Breast epithelium (tissue), 4 donors: ENCODE data around the gene PSD2. TPM values are rescaled to one million over a fixed set of nuclear protein-coding genes. Genes with fewer than 3 reads are reported as not detected.

Source experiments
- DNase-seq, 2 donors: peaks; one replicate each; pipeline ENCODE4 v3.0.0-alpha.2; 2019; ENCODE audit warnings: low spot score in 2 of 2
- H3K27ac ChIP-seq, 2 donors: fragments of 200-600 bp; sonication (generic) in 1 of 2; one replicate each; pipeline ENCODE4 v1.5.1; 2016 to 2019; ENCODE audit warnings: mild to moderate bottlenecking in 1 of 2
- H3K27me3 ChIP-seq, 2 donors: fragments of 200-600 bp; sonication (generic) in 1 of 2; one replicate each; pipeline versions ENCODE4 v1.5.1 to v1.6.0; 2017 to 2019; ENCODE audit warnings: control low read depth in 1 of 2, mild to moderate bottlenecking in 1 of 2
- H3K36me3 ChIP-seq: fragments of 200-600 bp; one replicate; pipeline ENCODE4 v1.5.1; 2019
- H3K4me1 ChIP-seq, 2 donors: fragments of 200-600 bp; sonication (generic); one replicate each; pipeline ENCODE4 v1.5.1; 2016 to 2019; ENCODE audit warnings: control low read depth in 1 of 2
- H3K4me3 ChIP-seq, 3 donors: fragments of 200-600 bp; sonication (generic); 1 replicate in 2 of 3; 2 replicates in 1 of 3; pipeline ENCODE4 v1.5.1; 2016 to 2019; ENCODE audit warnings: mild to moderate bottlenecking in 3 of 3, moderate library complexity in 2 of 3
- H3K9me3 ChIP-seq, 2 donors: fragments of 200-600 bp; sonication (generic) in 1 of 2; one replicate each; pipeline ENCODE4 v1.5.1; 2016 to 2019; ENCODE audit warnings: control low read depth in 1 of 2
- CTCF ChIP-seq, 3 donors: fragments of 450-650 bp; IDR thresholded peaks; one replicate each; pipeline ENCODE4 v1.5.1; 2016 to 2017; ENCODE audit warnings: antibody characterized with exemption in 3 of 3, mild to moderate bottlenecking in 3 of 3, moderate library complexity in 3 of 3
- POLR2A ChIP-seq: fragments of 450-650 bp; IDR thresholded peaks from one replicate; pipeline ENCODE4 v1.6.1; 2016; ENCODE audit warnings: antibody characterized with exemption, mild to moderate bottlenecking, moderate library complexity
- POLR2AphosphoS5 ChIP-seq, 3 donors: sonication (generic); formaldehyde crosslinking; IDR thresholded peaks; one replicate each; pipeline ENCODE4 v1.6.1; 2017; ENCODE audit warnings: antibody characterized with exemption in 3 of 3
- intact Hi-C: fragments of 100-400 bp; cut with DNase I; formaldehyde crosslinking; loops from one replicate; pipeline ENCODE4 v1.15.1; 2023; ENCODE audit warnings: low total_unique reads
- total RNA-seq, 3 donors: library from RNA; depleted of rRNA; stranded (reverse); fragments of >200 nt; gene quantifications; one replicate each; pipeline ENCODE4 v1.1.0, GENCODE V29; 2016

Gene PSD2
- total RNA-seq, 3 donors from 2014 or later = 0.66 to 1.8 TPM; not detected in 1

DNA sequence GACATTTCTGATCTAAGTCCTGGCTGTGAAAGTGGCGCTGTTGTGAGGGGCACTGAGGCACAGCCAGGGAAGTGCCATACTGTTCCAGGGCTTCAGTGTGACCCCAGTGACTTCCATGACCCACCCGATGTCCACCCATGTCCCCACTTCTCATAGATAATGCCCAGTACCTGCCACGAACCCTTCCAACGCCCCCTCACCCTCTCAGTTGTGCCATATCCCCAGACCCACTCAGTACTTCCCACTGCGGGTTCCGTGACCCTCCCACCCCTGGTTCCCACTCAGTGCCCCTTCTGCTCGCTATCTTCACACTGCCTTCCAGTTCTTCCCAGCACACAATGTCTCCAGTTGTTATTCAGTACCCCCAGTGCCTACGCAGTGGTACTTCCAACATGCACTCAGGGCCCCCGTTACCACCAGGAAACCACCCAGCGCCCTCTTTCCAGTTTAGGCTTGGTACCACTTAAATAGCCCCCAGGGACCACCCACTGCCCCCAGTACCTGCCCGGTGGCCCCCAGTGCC lies 30.7 kb upstream of the PSD2 start:
- Histone ChIP-seq H3K27ac (no peak overlapping the region), H3K27me3 (peaks cover 0 to 19% of the 10 kb centered on the region in 2 donors), H3K9me3 (no peaks in the 10 kb centered on the region), H3K4me1 (no peaks in the 10 kb centered on the region), H3K4me3 (no peak overlapping the region), H3K36me3 (no peaks in the 10 kb centered on the region)
- no peak for DNase-seq
- TF ChIP-seq POLR2A = no peak
- TF ChIP-seq POLR2AphosphoS5 (IDR thresholded peaks at IDR 0.05) = no peak
- no peak for TF ChIP-seq CTCF (IDR thresholded peaks at IDR 0.05)
- intact Hi-C loops = loop anchor here (5.0 kb wide), 1 partner anchor 133 kb away; no protein-coding TSS in a partner anchor

- no peak overlapping the region for H3K27ac ChIP-seq
- peaks cover 0 to 19% of the 10 kb centered on the region in 2 donors for H3K27me3 ChIP-seq
- no peaks in the 10 kb centered on the region for H3K36me3 ChIP-seq
- intact Hi-C loops = loop anchor here (5.0 kb wide), 1 partner anchor 133 kb away; no protein-coding TSS in a partner anchor
- no peaks in the 10 kb centered on the region for H3K4me1 ChIP-seq
- H3K4me3 ChIP-seq = peak overlapping the region; percentile 39 to 66 (median 54)
- TF ChIP-seq POLR2A (no peak), CTCF (IDR thresholded peaks at IDR 0.05) (peak; percentile 98 to 100 (median 99)), POLR2AphosphoS5 (IDR thresholded peaks at IDR 0.05) (peak; percentile 36 to 50 (median 44))
- DNase-seq = peak; percentile 53 to 71
- no peaks in the 10 kb centered on the region for H3K9me3 ChIP-seq
Observed at GRCh38 chr5:139765409-139766217, 30.0 kb upstream of the PSD2 start.

- intact Hi-C loops = loop anchor here (5.0 kb wide), 1 partner anchor 136 kb away; no protein-coding TSS in a partner anchor
- no peak for TF ChIP-seq POLR2A
- peak in 1 of 3 donors; percentile 15 for TF ChIP-seq POLR2AphosphoS5 (IDR thresholded peaks at IDR 0.05)
- no peak for DNase-seq
- Histone ChIP-seq H3K9me3 (no peaks in the 10 kb centered on the region), H3K27me3 (peaks cover 0 to 19% of the 10 kb centered on the region in 2 donors), H3K4me1 (no peaks in the 10 kb centered on the region), H3K27ac (no peak overlapping the region), H3K36me3 (no peaks in the 10 kb centered on the region), H3K4me3 (no peak overlapping the region)
Observed at GRCh38 chr5:139767960-139768359, 27.6 kb upstream of the PSD2 start.

GRCh38 chr5:139768807-139769465 lies 26.7 kb upstream of the PSD2 start:
- Histone ChIP-seq H3K4me1 (no peaks in the 10 kb centered on the region), H3K4me3 (no peak overlapping the region), H3K27ac (no peak overlapping the region), H3K36me3 (no peaks in the 10 kb centered on the region), H3K27me3 (peaks cover 0 to 14% of the 10 kb centered on the region in 2 donors), H3K9me3 (no peaks in the 10 kb centered on the region)
- intact Hi-C loops = loop anchor here (5.0 kb wide), 1 partner anchor 137 kb away; no protein-coding TSS in a partner anchor
- TF ChIP-seq POLR2AphosphoS5 (IDR thresholded peaks at IDR 0.05) (no peak), POLR2A (no peak), CTCF (IDR thresholded peaks at IDR 0.05) (no peak)
- no peak for DNase-seq

DNA sequence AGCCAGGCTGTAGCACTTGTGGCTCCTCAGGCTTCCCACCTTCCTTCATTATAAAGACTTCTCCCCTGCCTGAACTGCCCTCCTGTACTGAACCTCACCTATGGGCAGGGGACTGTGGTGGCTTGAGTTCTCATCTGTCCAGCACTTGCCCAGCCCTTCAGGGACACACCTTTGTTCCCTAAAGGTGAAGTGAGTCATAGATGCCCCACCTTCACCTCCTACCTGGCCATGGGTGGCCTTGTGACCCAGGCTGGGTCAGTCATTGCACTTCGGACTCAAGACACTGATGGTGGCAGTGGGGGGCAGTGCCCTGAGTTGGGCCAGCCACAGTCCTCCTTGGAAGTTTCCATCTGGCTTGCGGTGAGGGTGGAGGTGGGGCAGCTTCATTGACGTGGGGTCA lies 26.1 kb upstream of the PSD2 start:
- H3K27me3 ChIP-seq = peaks cover 0 to 8% of the 10 kb centered on the region in 2 donors
- intact Hi-C loops = loop anchor here (5.0 kb wide), 1 partner anchor 137 kb away; no protein-coding TSS in a partner anchor
- H3K36me3 ChIP-seq = no peaks in the 10 kb centered on the region
- no peaks in the 10 kb centered on the region for H3K9me3 ChIP-seq
- TF ChIP-seq POLR2AphosphoS5 (IDR thresholded peaks at IDR 0.05) (no peak), CTCF (IDR thresholded peaks at IDR 0.05) (no peak), POLR2A (no peak)
- H3K4me3 ChIP-seq = no peak overlapping the region
- H3K27ac ChIP-seq = no peak overlapping the region
- no peak for DNase-seq
- H3K4me1 ChIP-seq = no peaks in the 10 kb centered on the region
